ENCODE results near the gene RPS15A.

RPS15A gene

GRCh38 chr16:18789850-18790706 lies at the start of gene RPS15A:
Gene RPS15A, minus strand, starts transcription at chr16:18790334. Its CDS starts 1,221 bp downstream, at chr16:18789113.
- DNase-seq: peak; percentile 93

- DNase-seq: no peak
Observed at GRCh38 chr16:18839555-18839954, 49.4 kb upstream of the RPS15A start.

GRCh38 chr16:18836702-18837101 lies 46.6 kb upstream of the RPS15A start:
- DNase-seq: no peak

GRCh38 chr16:18834864-18835263 lies 44.7 kb upstream of the RPS15A start:
- DNase-seq: no peak

GRCh38 chr16:18833707-18834505 lies 43.8 kb upstream of the RPS15A start:
- no peak for DNase-seq

- no peak for DNase-seq
Observed at GRCh38 chr16:18832613-18833012, 42.5 kb upstream of the RPS15A start.

- no peak for DNase-seq
Observed at GRCh38 chr16:18832006-18832405, 41.9 kb upstream of the RPS15A start.

- no peak for DNase-seq
Observed at GRCh38 chr16:18829251-18829650, 39.1 kb upstream of the RPS15A start.

GRCh38 chr16:18827890-18828289 lies 37.8 kb upstream of the RPS15A start:
- no peak for DNase-seq

- DNase-seq: no peak
Observed at GRCh38 chr16:18816286-18816685, 26.2 kb upstream of the RPS15A start.

- no peak for DNase-seq
Observed at GRCh38 chr16:18811925-18812324, 21.8 kb upstream of the RPS15A start.

GRCh38 chr16:18809165-18809564 lies 19.0 kb upstream of the RPS15A start:
- DNase-seq: no peak

- no peak for DNase-seq
Observed at GRCh38 chr16:18805257-18805773, 15.2 kb upstream of the RPS15A start.

- DNase-seq: no peak
Observed at GRCh38 chr16:18804540-18804939, 14.4 kb upstream of the RPS15A start.

- no peak for DNase-seq
Observed at GRCh38 chr16:18803569-18804462, 13.7 kb upstream of the RPS15A start.

GRCh38 chr16:18802767-18803343 lies 12.7 kb upstream of the RPS15A start:
- DNase-seq: no peak

GRCh38 chr16:18801145-18801972 lies 11.2 kb upstream of the RPS15A start, which contains the start of gene ARL6IP1:
Gene ARL6IP1, minus strand, starts transcription at chr16:18801549. Its CDS starts 83 bp downstream, at chr16:18801466.
- DNase-seq: peak; percentile 99

- no peak for DNase-seq
Observed at GRCh38 chr16:18800775-18801144, 10.6 kb upstream of the RPS15A start.

GRCh38 chr16:18800293-18800692 lies 10.2 kb upstream of the RPS15A start:
- no peak for DNase-seq

GRCh38 chr16:18799500-18799899 lies 9.4 kb upstream of the RPS15A start:
- DNase-seq: no peak

GRCh38 chr16:18797746-18798145 lies 7.6 kb upstream of the RPS15A start:
- no peak for DNase-seq
